ENCODE measurements around the gene VPS18. TPM values are rescaled to one million over a fixed set of nuclear protein-coding genes. Genes with fewer than 3 reads are reported as not detected.

Gene VPS18
- polyA plus RNA-seq, 3 donors = 4.0 to 9.6 (median 6.9) TPM

- 72 to 81% (median 79%) methylated on average over 22 of the region's 22 CpGs for WGBS, 3 donors
- H3K27ac ChIP-seq (ENCODE audit: low read depth, low read length) = no peak overlapping the region
These were observed 1.1 kb upstream of the VPS18 start for GRCh38 chr15:40893019-40893670.

- H3K27ac ChIP-seq (ENCODE audit: low read depth, low read length) = no peak overlapping the region
- 1 to 2% (median 2%) methylated on average over 32 to 33 of the region's 33 CpGs for WGBS, 3 donors
These were observed 615 bp downstream of the VPS18 start for GRCh38 chr15:40894681-40895448.

DNA sequence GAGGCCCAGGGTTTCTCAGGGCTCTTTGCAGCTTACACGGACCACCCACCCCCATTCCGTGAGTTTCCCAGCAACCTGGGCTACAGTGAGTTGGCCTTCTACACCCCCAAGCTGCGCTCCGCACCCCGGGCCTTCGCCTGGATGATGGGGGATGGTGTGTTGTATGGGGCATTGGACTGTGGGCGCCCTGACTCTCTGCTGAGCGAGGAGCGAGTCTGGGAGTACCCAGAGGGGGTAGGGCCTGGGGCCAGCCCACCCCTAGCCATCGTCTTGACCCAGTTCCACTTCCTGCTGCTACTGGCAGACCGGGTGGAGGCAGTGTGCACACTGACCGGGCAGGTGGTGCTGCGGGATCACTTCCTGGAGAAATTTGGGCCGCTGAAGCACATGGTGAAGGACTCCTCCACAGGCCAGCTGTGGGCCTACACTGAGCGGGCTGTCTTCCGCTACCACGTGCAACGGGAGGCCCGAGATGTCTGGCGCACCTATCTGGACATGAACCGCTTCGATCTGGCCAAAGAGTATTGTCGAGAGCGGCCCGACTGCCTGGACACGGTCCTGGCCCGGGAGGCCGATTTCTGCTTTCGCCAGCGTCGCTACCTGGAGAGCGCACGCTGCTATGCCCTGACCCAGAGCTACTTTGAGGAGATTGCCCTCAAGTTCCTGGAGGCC is 5.4 kb downstream of the VPS18 start:
- WGBS, 3 donors = 90 to 91% (median 91%) methylated on average over 33 of the region's 33 CpGs

GRCh38 chr15:40900256-40901052 is 6.2 kb downstream of the VPS18 start:
- WGBS, 3 donors = 88 to 94% (median 91%) methylated on average over 36 of the region's 36 CpGs
- H3K27ac ChIP-seq (ENCODE audit: low read depth, low read length) = no peak overlapping the region

More for the DNA sequence above, 5.4 kb downstream of the VPS18 start:
- H3K27ac ChIP-seq (ENCODE audit: low read depth, low read length) = no peak overlapping the region

DNA sequence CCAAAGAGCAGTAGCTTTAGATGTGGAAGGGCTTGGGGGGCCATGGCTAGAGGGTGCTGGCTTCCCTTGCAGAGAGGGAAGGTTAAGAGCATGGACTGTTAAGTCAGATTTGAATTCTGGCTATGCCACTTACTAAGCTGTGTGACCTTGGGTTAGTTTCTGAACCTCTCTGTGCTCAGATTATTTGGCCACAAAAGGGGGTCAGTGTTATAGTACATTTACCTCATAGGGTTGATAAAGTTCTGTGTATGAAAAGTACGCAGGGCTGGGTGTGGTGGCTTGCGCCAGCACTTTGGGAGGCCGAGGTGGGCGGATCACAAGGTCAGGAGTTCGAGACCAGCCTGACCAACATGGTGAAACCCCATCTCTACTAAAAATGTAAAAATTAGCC is 6.8 kb downstream of the VPS18 start:
- H3K27ac ChIP-seq (ENCODE audit: low read depth, low read length) = no peak overlapping the region
- WGBS, 3 donors = 72 to 75% (median 74%) methylated on average over 5 of the region's 5 CpGs

DNA sequence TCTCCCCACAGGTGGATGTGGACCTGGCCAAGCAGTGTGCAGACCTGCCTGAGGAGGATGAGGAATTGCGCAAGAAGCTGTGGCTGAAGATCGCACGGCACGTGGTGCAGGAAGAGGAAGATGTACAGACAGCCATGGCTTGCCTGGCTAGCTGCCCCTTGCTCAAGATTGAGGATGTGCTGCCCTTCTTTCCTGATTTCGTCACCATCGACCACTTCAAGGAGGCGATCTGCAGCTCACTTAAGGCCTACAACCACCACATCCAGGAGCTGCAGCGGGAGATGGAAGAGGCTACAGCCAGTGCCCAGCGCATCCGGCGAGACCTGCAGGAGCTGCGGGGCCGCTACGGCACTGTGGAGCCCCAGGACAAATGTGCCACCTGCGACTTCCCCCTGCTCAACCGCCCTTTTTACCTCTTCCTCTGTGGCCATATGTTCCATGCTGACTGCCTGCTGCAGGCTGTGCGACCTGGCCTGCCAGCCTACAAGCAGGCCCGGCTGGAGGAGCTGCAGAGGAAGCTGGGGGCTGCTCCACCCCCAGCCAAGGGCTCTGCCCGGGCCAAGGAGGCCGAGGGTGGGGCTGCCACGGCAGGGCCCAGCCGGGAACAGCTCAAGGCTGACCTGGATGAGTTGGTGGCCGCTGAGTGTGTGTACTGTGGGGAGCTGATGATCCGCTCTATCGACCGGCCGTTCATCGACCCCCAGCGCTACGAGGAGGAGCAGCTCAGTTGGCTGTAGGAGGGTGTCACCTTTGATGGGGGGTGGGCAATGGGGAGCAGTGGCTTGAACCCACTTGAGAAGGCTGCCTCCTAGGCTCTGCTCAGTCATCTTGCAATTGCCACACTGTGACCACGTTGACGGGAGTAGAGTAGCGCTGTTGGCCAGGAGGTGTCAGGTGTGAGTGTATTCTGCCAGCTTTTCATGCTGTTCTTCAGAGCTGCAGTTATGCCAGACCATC is 8.6 kb downstream of the VPS18 start:
- H3K27ac ChIP-seq (ENCODE audit: low read depth, low read length) = no peak overlapping the region
- 54 to 76% (median 60%) methylated on average over 33 of the region's 33 CpGs for WGBS, 3 donors

DNA sequence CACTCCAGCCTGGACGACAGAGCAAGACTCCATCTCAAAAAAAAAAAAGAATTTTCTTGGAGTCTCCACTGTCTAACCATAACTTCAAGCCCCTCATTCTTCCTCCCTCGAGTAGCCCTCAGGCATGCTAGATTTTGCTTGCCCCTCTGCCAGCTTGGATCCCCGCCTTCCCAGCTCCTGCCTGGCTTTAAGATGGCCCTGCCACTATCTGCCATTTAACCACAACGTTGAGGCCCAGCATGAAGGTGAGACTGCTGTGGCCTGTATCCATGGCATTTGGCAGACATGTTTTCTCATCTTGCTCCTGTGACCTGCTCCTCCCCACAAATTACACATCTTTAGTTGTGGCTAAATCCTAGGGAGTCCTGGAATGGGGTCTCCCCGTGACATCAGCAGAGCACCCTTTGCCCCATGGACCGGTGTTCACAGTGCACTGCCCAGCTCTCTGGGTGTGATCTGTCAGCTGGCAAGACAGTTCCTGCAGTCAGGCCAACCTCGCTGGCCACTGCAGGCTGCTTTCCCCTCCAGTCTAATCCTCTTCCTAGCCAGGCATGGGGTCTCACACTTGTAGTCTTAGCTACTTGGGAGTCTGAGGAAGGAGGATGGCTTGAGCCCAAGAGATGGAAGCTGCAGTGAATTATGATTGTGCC is 10.4 kb downstream of the VPS18 start:
- H3K27ac ChIP-seq (ENCODE audit: low read depth, low read length) = no peak overlapping the region
- WGBS, 3 donors = 67 to 79% (median 68%) methylated on average over 7 of the region's 7 CpGs

GRCh38 chr15:40906091-40906990 is 12.1 kb downstream of the VPS18 start:
- H3K27ac ChIP-seq (ENCODE audit: low read depth, low read length) = no peak overlapping the region

GRCh38 chr15:40906991-40907802 is 12.9 kb downstream of the VPS18 start:
- no peak overlapping the region for H3K27ac ChIP-seq (ENCODE audit: low read depth, low read length)
- 17 to 37% (median 18%) methylated on average over 19 to 22 of the region's 22 CpGs for WGBS, 3 donors

More at GRCh38 chr15:40906091-40906990, 12.1 kb downstream of the VPS18 start:
- whole genome bisulfite sequencing, 3 donors = 2 to 3% (median 3%) methylated on average over 23 to 36 of the region's 36 CpGs

- WGBS, 3 donors = 69 to 87% (median 76%) methylated on average over 7 of the region's 7 CpGs
- no peak overlapping the region for H3K27ac ChIP-seq (ENCODE audit: low read depth, low read length)
These were observed 13.8 kb downstream of the VPS18 start for GRCh38 chr15:40908095-40908494.

- no peak overlapping the region for H3K27ac ChIP-seq (ENCODE audit: low read depth, low read length)
- WGBS, 3 donors = 45 to 72% (median 46%) methylated on average over 17 of the region's 17 CpGs
These were observed 15.7 kb downstream of the VPS18 start for GRCh38 chr15:40909662-40910630.

DNA sequence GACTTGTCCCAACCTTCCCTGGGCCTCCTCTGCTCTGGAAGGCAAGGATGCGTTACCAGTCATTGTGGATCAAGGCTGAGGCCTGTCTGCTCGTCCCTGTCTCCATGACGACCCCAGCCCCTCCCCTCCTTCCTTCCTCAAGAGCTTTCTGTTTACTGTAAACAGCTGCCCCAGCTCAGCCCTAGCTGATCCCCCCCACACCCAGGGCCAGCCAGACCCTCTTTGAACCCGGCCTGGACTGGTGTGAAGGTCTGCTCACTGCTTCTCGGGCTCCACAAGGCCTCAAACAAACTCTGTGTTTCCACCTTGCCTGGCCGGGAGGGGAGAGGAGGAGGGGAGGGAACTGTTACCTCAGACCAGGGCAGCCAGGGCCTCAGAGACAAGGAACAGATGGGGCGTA is 16.9 kb downstream of the VPS18 start:
- no peak overlapping the region for H3K27ac ChIP-seq (ENCODE audit: low read depth, low read length)
- 61 to 84% (median 63%) methylated on average over 7 of the region's 7 CpGs for WGBS, 3 donors

DNA sequence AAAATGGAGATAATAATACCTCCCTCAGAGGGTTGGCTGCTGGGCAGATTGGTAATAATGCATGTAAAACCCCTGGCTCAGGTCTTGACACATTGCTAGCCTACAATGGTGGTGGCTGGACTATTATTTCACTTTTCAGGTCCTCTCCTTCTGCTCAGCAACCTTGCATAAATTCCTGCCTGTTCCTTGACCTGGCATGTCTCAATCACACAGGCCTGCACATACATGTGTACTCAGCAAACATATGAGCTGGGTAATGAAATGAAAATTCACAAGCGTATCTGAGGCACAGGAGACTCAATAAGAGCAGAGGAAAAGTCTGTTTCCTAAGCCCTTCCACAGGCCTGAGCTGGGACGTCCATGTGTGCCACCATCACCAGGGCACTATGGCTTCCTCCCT is 17.4 kb downstream of the VPS18 start:
- 76 to 92% (median 85%) methylated on average over 2 of the region's 2 CpGs for WGBS, 3 donors
- no peak overlapping the region for H3K27ac ChIP-seq (ENCODE audit: low read depth, low read length)

GRCh38 chr15:40912478-40912877 is 18.2 kb downstream of the VPS18 start:
- no peak overlapping the region for H3K27ac ChIP-seq (ENCODE audit: low read depth, low read length)
- WGBS, 3 donors = 65 to 81% (median 69%) methylated on average over 6 of the region's 6 CpGs

Measured in adipose tissue (tissue), 3 donors.